C1 segment of cervical spinal cord (tissue), 14 donors: Measurements from ENCODE around the gene SPATA4.
"Not testable (repeated sequence)": the region's sequence is repeated elsewhere in the genome, so short reads cannot be mapped to it uniquely, and the experiment has no call there.

Experiments used
- DNase-seq, 14 donors: peaks; one replicate each; lab custom pipeline; 2025; lab: John Stamatoyannopoulos, UW

SPATA4 gene

DNA sequence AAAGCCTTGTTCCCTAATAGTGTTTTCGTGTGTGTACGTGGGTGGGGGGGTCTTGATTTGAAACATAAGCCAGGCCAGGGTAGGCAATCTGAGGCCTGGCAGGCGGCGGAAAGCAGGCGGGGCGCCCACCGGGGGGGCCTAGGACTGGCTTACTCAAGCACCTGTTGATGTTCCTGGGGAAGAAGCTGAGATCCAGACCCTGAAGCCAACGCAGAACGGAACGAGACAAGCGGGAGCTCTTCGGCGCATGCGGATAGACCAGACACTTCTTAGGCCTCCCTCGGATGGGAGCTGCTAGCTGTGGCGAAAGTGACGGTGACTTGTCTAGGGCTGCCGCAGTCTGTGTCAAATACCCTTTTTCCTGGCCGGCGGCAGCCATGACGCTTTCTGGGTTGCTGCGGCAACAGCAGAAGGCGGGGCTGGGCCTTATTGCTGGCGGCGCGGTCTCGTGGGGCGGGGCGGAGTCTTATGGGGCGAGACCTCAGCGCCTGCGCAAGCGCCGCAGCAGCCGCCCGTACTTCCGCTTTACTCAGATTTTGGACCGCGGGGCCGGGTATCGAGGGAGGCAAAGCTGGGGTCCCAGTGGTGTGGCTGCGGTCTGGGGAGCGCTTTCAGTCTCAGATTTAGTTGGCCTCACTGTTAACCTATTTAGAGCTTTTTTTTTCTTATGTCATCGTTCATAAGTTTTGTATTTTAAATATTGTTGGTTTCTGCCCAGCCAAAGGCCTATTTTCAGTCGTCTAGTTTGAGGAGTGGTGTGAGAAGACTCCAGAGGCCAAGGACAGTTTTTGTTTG, at the start of gene SPATA4:
SPATA4 (minus strand) TSS at position 402 of the 795 bp plus-strand sequence; CDS start at position 379, 23 bp downstream.
- DNase-seq = peak in 13 of 14 donors; percentile 31 to 92 (median 86)

DNA sequence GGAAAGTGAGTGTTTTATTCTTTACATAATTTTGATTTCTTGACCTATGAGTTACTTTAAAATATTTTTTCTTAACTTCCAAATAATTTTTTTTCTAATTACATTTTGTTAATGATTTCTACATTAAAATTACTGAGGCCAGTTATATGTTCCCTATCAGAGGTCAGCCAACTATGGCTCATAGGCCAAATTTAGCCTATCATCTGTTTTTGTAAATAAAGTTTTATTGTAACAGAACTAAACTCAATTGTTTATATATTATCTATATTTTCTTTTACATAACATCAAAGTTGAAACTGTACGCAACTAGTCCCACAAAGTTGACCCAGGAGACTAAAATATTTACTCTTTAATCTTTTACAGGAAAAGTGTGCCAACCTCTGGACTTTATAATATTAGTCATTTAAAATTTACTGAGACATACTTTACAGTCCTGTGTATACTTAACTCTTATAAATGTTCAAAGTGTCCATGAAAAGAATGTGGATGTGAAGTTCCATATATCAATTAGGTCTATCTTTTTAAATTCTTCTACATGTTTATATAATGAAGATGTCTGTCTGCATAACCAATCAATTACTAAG, 47.5 kb upstream of the SPATA4 start:
- DNase-seq = no peak

DNA sequence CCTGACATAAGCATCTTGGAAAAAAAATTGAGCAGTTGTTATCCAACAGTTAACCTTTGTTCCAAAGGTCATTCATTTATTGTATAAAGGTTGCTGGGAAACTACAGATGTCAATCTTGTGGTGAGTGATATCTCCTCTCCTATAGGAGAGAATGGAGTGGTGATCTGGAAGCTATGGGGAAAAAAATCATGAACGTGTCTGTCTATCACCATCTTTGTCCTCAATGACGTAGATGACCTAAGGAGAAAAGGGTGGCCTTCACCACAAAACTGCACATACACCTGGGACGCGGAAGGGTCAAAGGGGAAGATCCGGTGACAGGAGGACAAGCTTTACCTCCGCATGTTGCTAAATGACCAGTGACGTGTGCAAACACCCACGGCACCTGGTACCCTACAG, 46.3 kb upstream of the SPATA4 start:
- DNase-seq = no peak

DNA sequence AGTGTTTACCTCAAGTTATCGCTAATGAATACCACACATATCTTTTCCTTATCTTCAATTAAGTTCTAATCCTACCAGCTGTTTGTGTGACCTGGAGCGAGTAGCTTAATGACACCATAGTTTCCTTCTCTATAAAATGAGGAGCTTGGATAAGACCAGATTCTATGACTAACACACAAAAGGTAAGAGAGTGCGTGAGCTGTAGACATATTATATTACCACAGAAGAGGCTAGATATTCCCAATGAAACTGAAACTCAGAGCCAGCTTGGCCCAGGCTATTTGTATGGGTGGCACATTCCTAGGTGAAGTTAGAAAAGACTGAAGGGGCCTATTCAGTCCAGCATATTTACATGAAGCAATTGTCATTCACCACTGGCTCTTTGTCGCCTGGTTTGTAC, 43.4 kb upstream of the SPATA4 start:
- DNase-seq = no peak

DNA sequence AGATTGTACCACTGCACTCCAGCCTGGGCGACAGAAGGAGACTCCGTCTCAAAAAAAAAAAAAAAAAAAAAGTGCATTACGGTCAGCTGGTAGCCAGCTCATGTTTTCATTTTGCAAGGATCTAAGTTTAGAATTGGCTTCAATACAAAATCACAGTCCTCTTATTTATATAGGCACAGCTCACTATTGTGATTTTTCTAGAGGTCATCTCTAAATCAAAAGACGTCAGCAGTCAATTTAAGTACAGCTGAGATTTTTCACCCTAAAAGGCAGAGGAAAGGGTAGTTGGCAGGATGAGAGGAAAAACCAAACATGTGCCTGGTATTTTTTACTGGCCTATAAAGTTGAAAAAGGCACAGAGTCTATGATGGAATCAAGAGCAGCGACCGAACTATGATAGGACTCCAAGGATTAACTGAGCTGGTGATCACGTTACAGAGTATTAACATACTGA, 42.8 kb upstream of the SPATA4 start:
- DNase-seq = no peak

DNA sequence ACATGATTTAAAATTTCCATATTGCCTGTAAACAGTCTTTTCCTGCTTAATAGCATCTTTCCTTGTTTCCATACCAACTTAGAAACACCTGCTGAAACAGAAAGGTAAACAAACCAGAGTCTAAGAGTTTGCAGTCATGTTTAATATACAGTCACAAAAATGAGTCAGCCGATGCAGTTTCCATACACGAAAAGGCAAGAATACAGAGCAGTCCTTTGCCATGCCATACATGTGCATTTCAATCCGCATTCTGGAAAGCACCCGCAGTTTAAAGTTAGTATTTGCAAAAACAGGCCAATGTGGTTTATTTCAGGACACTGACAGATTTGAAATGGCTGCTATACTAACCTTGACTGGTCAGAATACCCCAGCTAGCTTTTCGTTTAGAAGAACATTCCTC, 41.6 kb upstream of the SPATA4 start:
- no peak for DNase-seq

DNA sequence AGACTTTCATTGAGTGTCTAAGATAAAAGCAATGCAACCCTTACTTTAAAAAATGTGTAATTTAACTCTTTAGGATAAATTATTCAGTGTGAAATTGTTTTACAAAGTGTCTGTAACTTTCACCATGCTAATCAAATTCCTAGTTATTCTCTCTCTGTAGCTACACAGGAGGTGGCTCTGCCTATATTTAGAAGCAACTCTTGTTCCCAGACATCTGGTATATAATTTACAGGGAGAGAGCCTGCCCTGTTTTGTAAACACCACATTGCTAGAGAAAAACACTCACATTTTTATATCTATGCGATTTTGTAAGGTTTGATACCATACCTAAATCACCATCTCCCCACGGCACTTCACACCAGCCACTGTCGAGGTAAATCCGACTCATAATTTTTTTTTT, 35.5 kb upstream of the SPATA4 start:
- DNase-seq = peak in 1 of 14 donors; percentile 81

DNA sequence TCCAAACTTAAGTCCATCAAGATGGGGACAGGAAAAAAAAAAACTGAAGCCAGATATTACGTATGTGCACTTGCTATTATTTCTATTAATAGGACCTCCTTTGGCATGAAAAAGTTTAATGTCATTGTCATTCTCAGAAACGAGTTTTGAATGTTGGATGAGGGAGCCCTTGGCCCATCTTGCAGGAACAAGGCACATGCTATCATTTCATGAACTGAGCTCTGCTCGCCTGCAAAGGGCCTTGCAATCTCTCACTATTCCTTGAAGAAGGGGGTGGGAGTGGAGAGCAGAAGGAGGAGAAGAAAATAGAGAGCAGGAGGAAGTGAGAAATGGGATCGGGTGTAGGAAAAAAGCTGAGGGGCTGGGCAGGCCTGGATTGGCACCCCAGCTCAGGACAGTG, 34.3 kb upstream of the SPATA4 start:
- peak in 1 of 14 donors; percentile 35 for DNase-seq

DNA sequence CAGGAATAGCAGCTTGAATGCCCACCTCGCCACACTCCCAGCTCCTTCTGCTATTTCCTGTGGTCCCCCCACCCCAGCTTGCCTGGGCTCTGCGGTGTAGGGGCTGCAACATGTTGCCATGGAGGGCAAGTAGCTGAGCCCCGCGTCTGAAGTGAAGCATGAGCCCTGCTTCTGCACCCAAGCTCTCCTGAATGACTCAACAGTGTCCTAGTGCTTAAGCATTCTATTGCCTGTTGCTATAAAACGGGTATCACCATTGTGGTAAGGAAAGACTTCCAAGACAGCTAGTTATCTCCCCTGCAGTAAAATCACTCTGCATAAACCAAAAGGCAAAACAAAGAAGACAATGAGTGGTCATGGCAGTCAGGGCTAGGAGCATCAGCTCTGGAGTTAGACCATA, 31.4 kb upstream of the SPATA4 start:
- no peak for DNase-seq

DNA sequence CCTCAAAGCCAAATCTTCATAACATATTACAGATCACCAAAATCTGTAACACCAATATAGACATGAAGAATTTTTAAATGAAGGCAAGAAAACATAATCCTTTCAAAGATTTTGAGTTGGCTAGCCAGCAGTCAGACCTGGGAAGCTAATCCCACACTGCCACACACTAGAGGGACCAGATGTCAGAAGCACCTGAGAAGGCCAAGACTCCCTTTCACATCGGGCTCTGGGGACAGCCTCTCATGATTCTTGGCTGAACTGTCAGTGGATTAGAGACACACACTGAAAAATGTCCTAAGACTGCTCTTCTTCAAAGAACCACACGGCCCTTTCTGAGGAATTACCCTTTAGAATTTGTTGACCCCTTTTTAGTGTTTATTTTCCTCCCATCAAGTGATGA, 28.2 kb upstream of the SPATA4 start:
- no peak for DNase-seq

DNA sequence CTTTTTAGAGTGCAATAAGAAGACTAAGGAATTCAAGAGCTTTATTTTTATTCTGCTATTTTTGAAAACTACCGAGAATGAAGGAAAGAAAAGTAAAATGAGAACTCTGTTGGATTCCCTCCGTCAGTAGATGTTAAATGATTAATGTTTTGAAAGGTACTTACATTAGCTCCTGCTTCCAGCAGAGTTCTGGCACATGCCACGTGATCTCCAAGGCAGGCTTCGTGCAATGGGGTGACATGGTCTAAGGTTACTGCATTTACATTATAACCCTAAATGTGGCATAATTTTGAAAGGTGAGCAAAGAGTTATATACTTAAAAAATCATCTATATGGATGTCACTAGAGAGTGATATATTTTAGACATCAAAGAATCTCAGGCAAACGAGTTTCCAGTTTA, 26.8 kb upstream of the SPATA4 start:
- no peak for DNase-seq

DNA sequence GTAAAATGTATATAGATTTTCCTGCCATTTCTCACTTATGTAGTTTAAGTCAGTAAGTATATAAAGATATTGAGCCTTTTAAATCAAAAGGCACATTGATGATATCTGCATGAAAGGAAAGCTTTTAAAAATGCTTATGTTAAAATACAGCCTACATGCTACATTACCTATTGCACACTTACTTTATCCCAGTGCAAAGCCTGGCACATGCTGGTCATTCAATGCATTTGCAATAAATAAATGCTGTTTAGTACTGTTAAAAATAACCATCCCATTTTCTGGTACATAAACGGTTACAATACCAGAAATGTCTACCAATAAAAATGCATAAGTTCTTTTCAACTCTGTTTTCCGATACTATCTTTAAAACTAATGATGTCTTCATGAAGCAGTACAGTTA, 22.1 kb upstream of the SPATA4 start:
- DNase-seq = no peak

DNA sequence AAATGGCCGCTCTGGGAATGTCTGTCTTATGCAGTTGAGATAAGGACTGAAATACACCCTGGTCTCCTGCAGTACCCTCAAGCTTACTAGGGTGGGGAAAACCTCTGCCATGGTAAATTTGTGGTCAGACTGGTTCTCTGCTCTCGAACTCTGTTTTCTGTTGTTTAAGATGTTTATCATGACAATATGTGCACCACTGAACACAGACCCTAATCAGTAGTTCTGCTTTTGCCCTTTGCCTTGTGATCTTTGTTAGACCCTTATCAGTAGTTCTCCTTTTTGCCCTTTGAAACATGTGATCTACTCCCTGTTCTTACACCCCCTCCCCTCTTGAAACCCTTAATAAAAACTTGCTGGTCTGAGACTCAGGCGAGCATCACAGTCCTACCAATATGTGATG, 17.0 kb upstream of the SPATA4 start:
- not testable (repeated sequence) for DNase-seq

DNA sequence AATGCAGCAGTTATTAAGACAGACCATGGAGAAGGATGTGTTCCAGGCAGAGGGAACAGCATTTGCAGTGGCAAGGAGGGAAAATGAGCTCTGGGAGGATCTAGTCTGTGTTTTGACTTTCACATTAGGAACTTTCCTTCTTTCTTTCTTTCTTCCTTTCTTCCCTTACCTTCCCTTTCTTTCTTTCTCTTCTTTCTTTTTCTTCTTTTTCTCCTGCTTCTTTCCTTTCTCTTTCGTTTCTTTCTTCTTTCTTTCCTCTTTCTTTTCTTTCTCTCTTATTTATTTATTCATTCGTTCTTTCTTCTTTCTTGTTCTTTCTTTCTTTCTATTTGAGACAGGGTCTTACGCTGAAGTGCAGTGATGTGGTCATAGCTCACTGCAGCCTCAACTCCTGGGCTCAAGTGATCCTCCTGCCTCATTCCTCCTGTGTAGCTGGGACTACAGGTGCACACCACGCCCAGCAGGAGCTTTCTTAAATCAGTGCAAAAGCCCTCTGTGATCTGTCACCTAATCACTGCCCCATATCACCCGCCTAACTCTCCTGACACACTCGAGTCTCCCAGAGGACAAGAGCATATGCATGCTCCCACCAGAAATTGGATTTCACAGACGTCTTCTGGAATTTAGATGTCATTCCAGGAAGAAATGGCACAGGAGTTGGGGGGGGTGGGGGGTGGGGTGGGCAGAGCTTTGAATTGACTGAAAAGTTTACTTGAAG, 15.4 kb upstream of the SPATA4 start:
- no peak for DNase-seq

DNA sequence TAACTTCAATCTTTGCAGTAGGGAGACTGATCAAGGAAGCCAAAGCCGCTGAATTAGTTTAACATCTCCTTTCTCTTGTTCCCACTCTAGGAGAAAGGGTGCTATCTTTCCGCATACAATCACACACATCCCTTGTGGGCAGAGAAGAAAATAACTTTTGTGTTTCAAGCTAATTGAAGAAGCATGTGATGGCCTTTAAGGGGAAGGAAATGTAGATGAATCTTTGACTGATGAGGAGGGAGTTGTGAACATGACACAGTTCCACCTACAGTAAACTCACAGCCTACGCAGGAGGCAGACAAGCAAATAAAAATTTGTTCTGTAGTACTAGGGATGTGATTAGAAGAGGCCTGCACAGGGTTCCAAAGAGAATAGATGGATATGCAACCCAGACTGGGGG, 14.7 kb upstream of the SPATA4 start:
- no peak for DNase-seq

DNA sequence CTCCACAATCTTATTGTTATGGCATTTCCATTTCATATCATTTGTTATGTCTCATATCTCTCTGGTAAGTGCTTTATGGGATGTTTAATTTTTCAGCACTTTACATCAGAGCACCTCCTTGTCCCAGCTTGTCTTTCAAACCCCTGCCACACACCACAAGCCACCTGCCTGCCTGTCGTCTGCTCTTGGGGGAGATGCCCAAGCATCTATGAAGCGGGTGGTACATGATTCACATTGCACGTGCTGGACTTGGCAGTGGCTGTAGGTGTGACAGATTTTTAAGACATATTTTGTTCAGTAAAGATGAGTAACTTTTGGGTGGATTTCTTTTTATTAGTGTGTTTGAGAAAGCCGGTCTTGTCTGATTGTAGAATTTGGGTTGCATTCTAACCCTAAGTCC, 14.2 kb upstream of the SPATA4 start:
- no peak for DNase-seq

DNA sequence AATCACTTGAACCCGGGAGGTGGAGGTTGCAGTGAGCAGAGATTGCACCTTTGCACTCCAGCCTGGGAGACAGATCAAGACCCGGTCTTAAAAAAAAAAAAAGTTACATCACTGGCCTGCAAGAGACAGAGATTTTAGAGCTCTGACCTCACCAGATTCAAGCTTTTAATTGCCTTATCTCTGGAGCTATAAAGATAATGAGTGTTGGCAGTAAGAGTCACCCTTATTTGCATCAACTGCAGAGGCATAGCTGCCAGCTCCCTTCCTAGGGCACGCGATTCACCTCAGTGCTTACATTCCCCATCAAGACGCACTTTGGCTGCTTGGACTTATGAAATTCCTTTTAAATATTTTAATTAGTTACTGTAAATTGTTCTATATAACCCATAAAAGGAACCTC, 12.5 kb upstream of the SPATA4 start:
- DNase-seq = no peak

DNA sequence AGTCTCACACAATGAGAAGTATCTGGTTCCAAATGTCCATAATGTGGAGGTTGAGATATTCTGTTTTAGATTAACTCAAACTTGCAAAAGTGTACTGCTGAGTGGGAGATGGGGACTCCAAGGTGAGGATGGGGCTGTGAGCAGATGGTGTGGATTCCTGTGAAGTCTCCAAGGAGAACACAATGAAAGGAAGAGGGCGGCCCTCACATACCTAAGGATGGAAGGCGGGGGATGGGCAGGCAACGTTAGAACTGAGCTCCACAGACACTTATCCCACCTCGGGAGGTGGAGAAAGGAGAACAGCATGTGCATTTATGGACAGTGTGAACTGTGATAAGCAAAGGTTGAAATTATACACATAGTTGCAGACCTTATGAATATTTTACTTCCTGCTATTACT, 9.9 kb upstream of the SPATA4 start:
- DNase-seq = no peak

DNA sequence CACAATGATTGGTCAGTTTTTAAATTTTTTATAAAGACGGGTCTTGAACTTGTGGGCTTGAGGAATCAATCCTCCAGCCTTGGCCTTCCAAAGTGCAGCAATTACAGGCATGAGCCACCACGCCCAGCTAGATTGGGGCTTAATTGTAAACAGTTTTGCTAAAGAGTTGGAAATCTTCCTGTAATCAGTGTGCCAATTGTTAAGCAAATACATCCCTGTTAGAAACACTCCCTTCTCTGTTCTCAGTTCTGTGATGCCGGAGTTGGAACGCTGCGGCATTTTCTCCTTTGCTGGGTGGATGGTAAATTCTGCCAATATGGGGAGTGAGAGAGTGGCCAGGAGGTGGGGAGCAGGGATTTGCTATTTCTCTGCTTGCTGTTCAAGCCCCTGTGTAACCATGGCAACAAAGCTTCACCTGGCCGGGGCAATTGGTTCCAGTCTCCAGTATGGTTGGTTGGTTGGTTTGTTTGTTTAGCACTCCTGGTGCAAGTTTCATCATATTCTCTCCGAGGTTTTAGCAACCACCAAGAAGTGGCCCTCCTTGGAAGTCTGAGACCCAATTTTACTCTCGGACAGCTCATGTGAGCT, 3.0 kb upstream of the SPATA4 start:
- DNase-seq = no peak

DNA sequence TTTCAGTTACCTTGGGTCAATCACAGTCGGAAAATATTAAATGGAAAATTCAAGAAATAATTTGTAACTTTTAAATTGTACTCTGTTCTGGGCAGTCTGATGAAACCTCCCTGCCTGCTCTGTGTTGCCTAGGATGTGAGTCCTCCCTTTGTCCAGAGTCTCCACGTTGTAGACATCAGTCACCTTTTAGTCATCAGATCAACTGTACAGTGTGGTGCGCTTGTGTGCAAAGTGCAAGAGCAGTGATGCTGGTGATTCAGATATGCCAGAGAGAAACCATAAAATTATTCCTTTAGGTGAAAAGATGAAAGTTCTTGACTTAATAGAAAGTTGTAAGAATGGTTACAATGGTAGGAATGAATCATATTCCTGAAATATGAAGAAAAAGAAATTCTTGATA, 1.4 kb downstream of the SPATA4 start:
- DNase-seq = no peak

DNA sequence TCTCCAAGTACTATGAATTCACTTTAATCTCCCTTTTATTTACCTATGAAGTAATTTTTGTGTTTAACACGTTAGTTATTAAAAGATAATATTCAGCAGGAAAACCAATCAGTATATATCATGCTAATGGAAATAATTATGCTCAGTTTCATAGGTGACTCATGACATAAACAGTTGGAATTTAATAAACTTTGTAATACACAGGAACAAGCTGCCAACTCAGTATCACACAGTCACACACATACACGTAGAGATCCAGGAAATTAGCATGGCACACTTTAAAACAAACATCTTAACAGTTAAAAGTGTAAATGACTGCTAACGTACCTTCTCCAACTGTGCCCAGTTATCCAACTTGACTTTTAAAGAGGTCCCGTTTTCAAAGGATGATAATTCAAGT, 2.3 kb downstream of the SPATA4 start:
- DNase-seq = no peak

DNA sequence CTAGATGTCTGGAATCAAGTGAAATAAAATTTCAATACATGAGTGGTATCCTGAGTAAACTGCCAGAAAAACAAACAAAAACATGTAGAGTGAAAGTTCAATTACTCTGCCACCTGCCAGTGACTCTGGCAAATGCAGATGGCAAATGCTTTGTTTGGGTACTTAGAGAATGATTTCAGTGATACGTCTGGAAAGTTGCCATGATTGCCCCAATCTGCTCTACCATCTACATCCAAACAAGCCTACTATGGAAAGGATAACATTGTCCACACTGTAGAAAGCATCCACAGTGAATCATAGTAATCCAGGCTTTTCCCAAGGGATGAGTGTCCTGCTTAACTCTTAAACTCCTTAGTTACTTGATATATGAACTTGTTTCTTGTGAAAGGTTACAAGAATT, 3.4 kb downstream of the SPATA4 start:
- DNase-seq = peak in 1 of 14 donors; percentile 2
